ENCODE measurements around the gene BAMBI. TPM values are rescaled to one million over a fixed set of nuclear protein-coding genes. Genes with fewer than 3 reads are reported as not detected.

The BAMBI gene
- total and polyA plus RNA-seq, 10 of the 15 experiments (the other 5 are each of a cell fraction or from before 2014, with no cell fraction given) = 0.03 to 0.18 (median 0.09) TPM; not detected in 6

DNA sequence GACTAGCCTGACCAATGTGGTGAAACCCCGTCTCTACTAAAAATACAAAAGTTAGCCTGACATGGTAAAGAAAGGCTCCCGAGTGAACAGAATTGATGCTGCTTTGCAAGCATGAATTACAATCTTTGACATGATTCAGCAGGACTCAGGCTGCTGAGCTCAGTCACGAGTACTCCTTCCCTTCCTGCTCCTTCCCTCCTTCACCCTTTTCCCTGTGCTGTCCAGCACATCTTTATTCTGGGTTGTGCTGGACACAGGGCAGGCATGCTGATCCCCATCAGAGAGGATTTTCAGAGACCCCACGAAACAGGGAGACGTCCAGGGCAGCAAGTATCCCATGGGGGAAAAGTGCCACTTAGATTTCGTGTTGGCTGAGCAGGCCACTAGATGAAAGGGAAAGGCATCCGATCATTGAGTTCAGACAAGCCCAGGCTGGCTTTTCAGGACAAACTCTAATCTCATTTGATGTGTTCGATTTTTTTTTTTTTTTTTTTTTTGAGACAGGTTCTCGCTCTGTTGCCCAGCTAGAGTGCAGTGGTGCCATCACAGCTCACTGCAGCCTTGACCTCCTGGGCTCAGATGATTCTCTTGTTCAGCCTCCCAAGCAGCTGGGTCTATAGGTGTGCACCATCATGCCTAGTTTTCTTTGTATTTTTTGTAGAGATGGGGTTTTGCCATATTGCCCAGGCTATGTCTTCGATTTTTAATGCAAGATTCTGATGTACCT lies 36.5 kb downstream of the BAMBI start:
- Histone ChIP-seq H3K9me3 (replicated peaks; ENCODE audit: control insufficient read depth, insufficient read depth, low read length) (no peaks in the 10 kb centered on the region), H3K4me2 (ENCODE audit: control insufficient read depth, insufficient read depth) (no peak overlapping the region), H3K36me3 (ENCODE audit: control insufficient read depth in 2 of 2, insufficient read depth in 2 of 2, low read length in 1 of 2) (no peaks in the 10 kb centered on the region), H3K79me2 (ENCODE audit: control insufficient read depth, insufficient read depth, low read length) (no peaks in the 10 kb centered on the region), H2AFZ (ENCODE audit: control insufficient read depth, low read depth, low read length) (no peak overlapping the region), H3K4me1 (ENCODE audit: control insufficient read depth, insufficient read depth, low read length) (no peaks in the 10 kb centered on the region), H3K27ac (ENCODE audit: control insufficient read depth, insufficient read depth) (no peak overlapping the region), H3K4me3 (no peak overlapping the region), H3K27me3 (replicated peaks in 1 of 2; ENCODE audit: control insufficient read depth in 2 of 2, insufficient read depth in 2 of 2, low read length in 1 of 2) (no peaks in the 10 kb centered on the region), H4K20me1 (ENCODE audit: control insufficient read depth, insufficient read depth) (no peaks in the 10 kb centered on the region), H3K9ac (ENCODE audit: control insufficient read depth, insufficient read depth, low read length) (no peak overlapping the region)
- ATAC-seq = no peak
- intact Hi-C loops (cut with micrococcal nuclease; ENCODE audit: unreplicated experiment) = no loop called here
- POLR2A ChIA-PET = no interaction called here
- SMC1A ChIA-PET (ENCODE audit: uncharacterized antibody, unreplicated experiment) = no interaction called here
- TF ChIP-seq, protein P1, sequence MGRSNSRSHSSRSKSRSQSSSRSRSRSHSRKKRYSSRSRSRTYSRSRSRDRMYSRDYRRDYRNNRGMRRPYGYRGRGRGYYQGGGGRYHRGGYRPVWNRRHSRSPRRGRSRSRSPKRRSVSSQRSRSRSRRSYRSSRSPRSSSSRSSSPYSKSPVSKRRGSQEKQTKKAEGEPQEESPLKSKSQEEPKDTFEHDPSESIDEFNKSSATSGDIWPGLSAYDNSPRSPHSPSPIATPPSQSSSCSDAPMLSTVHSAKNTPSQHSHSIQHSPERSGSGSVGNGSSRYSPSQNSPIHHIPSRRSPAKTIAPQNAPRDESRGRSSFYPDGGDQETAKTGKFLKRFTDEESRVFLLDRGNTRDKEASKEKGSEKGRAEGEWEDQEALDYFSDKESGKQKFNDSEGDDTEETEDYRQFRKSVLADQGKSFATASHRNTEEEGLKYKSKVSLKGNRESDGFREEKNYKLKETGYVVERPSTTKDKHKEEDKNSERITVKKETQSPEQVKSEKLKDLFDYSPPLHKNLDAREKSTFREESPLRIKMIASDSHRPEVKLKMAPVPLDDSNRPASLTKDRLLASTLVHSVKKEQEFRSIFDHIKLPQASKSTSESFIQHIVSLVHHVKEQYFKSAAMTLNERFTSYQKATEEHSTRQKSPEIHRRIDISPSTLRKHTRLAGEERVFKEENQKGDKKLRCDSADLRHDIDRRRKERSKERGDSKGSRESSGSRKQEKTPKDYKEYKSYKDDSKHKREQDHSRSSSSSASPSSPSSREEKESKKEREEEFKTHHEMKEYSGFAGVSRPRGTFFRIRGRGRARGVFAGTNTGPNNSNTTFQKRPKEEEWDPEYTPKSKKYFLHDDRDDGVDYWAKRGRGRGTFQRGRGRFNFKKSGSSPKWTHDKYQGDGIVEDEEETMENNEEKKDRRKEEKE (IDR thresholded peaks at IDR 0.05) = no peak
- TF ChIP-seq BACH1 (IDR thresholded peaks at IDR 0.05; ENCODE audit: borderline replicate concordance) = no peak
- no peak for TF ChIP-seq SRF (IDR thresholded peaks at IDR 0.05; ENCODE audit: low read depth in 2 of 2, low read length in 2 of 2)
- no peak for TF ChIP-seq BMI1 (IDR thresholded peaks at IDR 0.05; ENCODE audit: borderline replicate concordance)
- TF ChIP-seq SKIL (IDR thresholded peaks at IDR 0.05; ENCODE audit: low read depth, poor library complexity, severe bottlenecking) = no peak
- TF ChIP-seq RAD51 (IDR thresholded peaks at IDR 0.05) = no peak
- TF ChIP-seq STAT3 (IDR thresholded peaks at IDR 0.05; ENCODE audit: low read depth, low read length) = no peak
- no peak for TF ChIP-seq IRF4 (IDR thresholded peaks at IDR 0.05; ENCODE audit: low read depth, low read length)
- no peak for TF ChIP-seq BCL11A (IDR thresholded peaks at IDR 0.05; ENCODE audit: low read depth, low read length)
- no peak for TF ChIP-seq KAT2A (conservative IDR thresholded peaks at IDR 0.05; ENCODE audit: control insufficient read depth, low read depth, low read length)
- TF ChIP-seq TCF3 (IDR thresholded peaks at IDR 0.05; ENCODE audit: borderline replicate concordance, insufficient read depth, low read depth, low read length) = no peak
- TF ChIP-seq PBX3 (IDR thresholded peaks at IDR 0.05; ENCODE audit: insufficient replicate concordance, low read depth, low read length) = no peak
- TF ChIP-seq, protein P2, sequence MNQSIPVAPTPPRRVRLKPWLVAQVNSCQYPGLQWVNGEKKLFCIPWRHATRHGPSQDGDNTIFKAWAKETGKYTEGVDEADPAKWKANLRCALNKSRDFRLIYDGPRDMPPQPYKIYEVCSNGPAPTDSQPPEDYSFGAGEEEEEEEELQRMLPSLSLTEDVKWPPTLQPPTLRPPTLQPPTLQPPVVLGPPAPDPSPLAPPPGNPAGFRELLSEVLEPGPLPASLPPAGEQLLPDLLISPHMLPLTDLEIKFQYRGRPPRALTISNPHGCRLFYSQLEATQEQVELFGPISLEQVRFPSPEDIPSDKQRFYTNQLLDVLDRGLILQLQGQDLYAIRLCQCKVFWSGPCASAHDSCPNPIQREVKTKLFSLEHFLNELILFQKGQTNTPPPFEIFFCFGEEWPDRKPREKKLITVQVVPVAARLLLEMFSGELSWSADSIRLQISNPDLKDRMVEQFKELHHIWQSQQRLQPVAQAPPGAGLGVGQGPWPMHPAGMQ (IDR thresholded peaks at IDR 0.05; ENCODE audit: borderline replicate concordance) = no peak
- no peak for TF ChIP-seq MXI1 (IDR thresholded peaks at IDR 0.05; ENCODE audit: low read depth, low read length)
- TF ChIP-seq, protein P3, sequence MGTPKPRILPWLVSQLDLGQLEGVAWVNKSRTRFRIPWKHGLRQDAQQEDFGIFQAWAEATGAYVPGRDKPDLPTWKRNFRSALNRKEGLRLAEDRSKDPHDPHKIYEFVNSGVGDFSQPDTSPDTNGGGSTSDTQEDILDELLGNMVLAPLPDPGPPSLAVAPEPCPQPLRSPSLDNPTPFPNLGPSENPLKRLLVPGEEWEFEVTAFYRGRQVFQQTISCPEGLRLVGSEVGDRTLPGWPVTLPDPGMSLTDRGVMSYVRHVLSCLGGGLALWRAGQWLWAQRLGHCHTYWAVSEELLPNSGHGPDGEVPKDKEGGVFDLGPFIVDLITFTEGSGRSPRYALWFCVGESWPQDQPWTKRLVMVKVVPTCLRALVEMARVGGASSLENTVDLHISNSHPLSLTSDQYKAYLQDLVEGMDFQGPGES (IDR thresholded peaks at IDR 0.05) = no peak
- RAD21 ChIA-PET (ENCODE audit: unreplicated experiment) = no interaction called here
- BruUV-seq (replicated peaks) = no TSS peak
- DNase-seq (ENCODE audit: low read depth, low spot score) = no peak
- CTCF ChIA-PET = no interaction called here
- FAIRE-seq = no peak
- 9% methylated on average over 9 of the region's 10 CpGs for WGBS (ENCODE audit: insufficient coverage, insufficient replicate concordance, low lambda C conversion rate, missing lambda C conversion rate)
- in situ Hi-C loops (cut with MboI) = no loop called here

Measured in GM12878 (cell line).